AG08395 (cell line): ENCODE results near the gene NMT2.

Experiments used
- DNase-seq: peaks from one replicate; pipeline ENCODE4 v3.0.0; 2012; ENCODE audit warnings: mixed read lengths, low spot score

NMT2 gene

GRCh38 chr10:15181576-15182156, 13.2 kb upstream of the NMT2 start:
- DNase-seq = no peak

- no peak for DNase-seq
Observed at GRCh38 chr10:15180736-15181135, 12.2 kb upstream of the NMT2 start.

GRCh38 chr10:15176269-15176668, 7.8 kb upstream of the NMT2 start:
- DNase-seq = no peak

GRCh38 chr10:15175587-15175986, 7.1 kb upstream of the NMT2 start:
- DNase-seq = no peak

- no peak for DNase-seq
Observed at GRCh38 chr10:15172306-15172840, 3.9 kb upstream of the NMT2 start.

GRCh38 chr10:15169555-15170401, 1.3 kb upstream of the NMT2 start:
- DNase-seq = no peak

GRCh38 chr10:15168786-15169554, 477 bp upstream of the NMT2 start:
- DNase-seq = peak; percentile 99

- peak; percentile 55 for DNase-seq
Observed at GRCh38 chr10:15167411-15168290, 842 bp downstream of the NMT2 start.

- no peak for DNase-seq
Observed at GRCh38 chr10:15166325-15166724, 2.2 kb downstream of the NMT2 start.

GRCh38 chr10:15163253-15163828, 5.2 kb downstream of the NMT2 start:
- DNase-seq = no peak

- DNase-seq = no peak
Observed at GRCh38 chr10:15158972-15159371, 9.5 kb downstream of the NMT2 start.

GRCh38 chr10:15158448-15158847, 10.0 kb downstream of the NMT2 start:
- DNase-seq = no peak

GRCh38 chr10:15155978-15156656, 12.4 kb downstream of the NMT2 start:
- no peak for DNase-seq

GRCh38 chr10:15152556-15152955, 15.9 kb downstream of the NMT2 start:
- DNase-seq = no peak

GRCh38 chr10:15150563-15150962, 17.9 kb downstream of the NMT2 start:
- DNase-seq = no peak

- no peak for DNase-seq
Observed at GRCh38 chr10:15149042-15149771, 19.3 kb downstream of the NMT2 start.

- no peak for DNase-seq
Observed at GRCh38 chr10:15147594-15148392, 20.7 kb downstream of the NMT2 start.

- DNase-seq = no peak
Observed at GRCh38 chr10:15146366-15146765, 22.1 kb downstream of the NMT2 start.

- DNase-seq = no peak
Observed at GRCh38 chr10:15144788-15145187, 23.7 kb downstream of the NMT2 start.
